Hepatocyte (in vitro differentiated cells): ENCODE data around the gene ACTR3. TPM values are rescaled to one million over a fixed set of nuclear protein-coding genes. Genes with fewer than 3 reads are reported as not detected.

Experiments used
- DNase-seq: peaks from one replicate; pipeline ENCODE4 v3.0.0-alpha.2; 2016; ENCODE audit warnings: low spot score
- H2AFZ ChIP-seq: fragments of 200-600 bp; sonication (generic); 2 replicates; pipeline ENCODE4 v1.6.0; 2016; ENCODE audit warnings: antibody characterized with exemption, mild to moderate bottlenecking
- H3K27ac ChIP-seq: fragments of 200-600 bp; sonication (generic); 2 replicates; pipeline ENCODE4 v1.5.1; 2016; ENCODE audit warnings: mild to moderate bottlenecking
- H3K27me3 ChIP-seq: fragments of 200-600 bp; sonication (generic); 2 replicates; pipeline ENCODE4 v1.6.1; 2016
- H3K36me3 ChIP-seq: fragments of 200-600 bp; sonication (generic); replicated peaks from 2 replicates; pipeline ENCODE4 v1.5.1; 2016; ENCODE audit warnings: low read depth; ENCODE audit not compliant: insufficient read depth
- H3K4me1 ChIP-seq: fragments of 200-600 bp; sonication (generic); 2 replicates; pipeline ENCODE4 v1.5.1; 2016; ENCODE audit warnings: mild to moderate bottlenecking, moderate library complexity; ENCODE audit not compliant: insufficient read depth
- H3K4me2 ChIP-seq: fragments of 200-600 bp; sonication (generic); 2 replicates; pipeline ENCODE4 v1.6.0; 2016
- H3K4me3 ChIP-seq: fragments of 200-600 bp; sonication (generic); 2 replicates; pipeline ENCODE4 v1.5.1; 2016; ENCODE audit warnings: mild to moderate bottlenecking
- H3K79me2 ChIP-seq: fragments of 200-600 bp; sonication (generic); 2 replicates; pipeline ENCODE4 v1.6.0; 2017; ENCODE audit warnings: mild to moderate bottlenecking
- H3K9me2 ChIP-seq: fragments of 200-600 bp; sonication (generic); replicated peaks from 2 replicates; pipeline ENCODE4 v1.6.0; 2017; ENCODE audit warnings: mild to moderate bottlenecking; ENCODE audit not compliant: insufficient read depth
- H3K9me3 ChIP-seq: fragments of 200-600 bp; sonication (generic); 2 replicates; pipeline ENCODE4 v1.5.1; 2016; ENCODE audit warnings: low read depth, mild to moderate bottlenecking
- H4K20me1 ChIP-seq: fragments of 200-600 bp; sonication (generic); 2 replicates; pipeline ENCODE4 v1.6.0; 2016; ENCODE audit warnings: mild to moderate bottlenecking; ENCODE audit not compliant: insufficient read depth, poor library complexity, severe bottlenecking
- CTCF ChIP-seq: fragments of 200-600 bp; sonication (generic); IDR thresholded peaks from 2 replicates; pipeline ENCODE4 v1.5.1; 2016; ENCODE audit warnings: antibody characterized with exemption, mild to moderate bottlenecking; ENCODE audit not compliant: poor library complexity
- EZH2 ChIP-seq: fragments of 200-600 bp; sonication (generic); IDR thresholded peaks from 2 replicates; pipeline ENCODE4 v1.6.1; 2016; ENCODE audit warnings: antibody characterized with exemption, mild to moderate bottlenecking, borderline replicate concordance
- EZH2phosphoT487 ChIP-seq: fragments of 200-600 bp; sonication (generic); IDR thresholded peaks from one replicate; pipeline ENCODE4 v1.6.1; 2018; ENCODE audit warnings: antibody characterized with exemption, mild to moderate bottlenecking, low read depth, moderate library complexity; ENCODE audit not compliant: unreplicated experiment, severe bottlenecking
- WGBS: methylation state at CpG from one replicate; pipeline ENCODE4 v1.1.6; 2016; ENCODE audit warnings: low lambda C conversion rate; ENCODE audit errors: missing lambda C conversion rate; 5-methylcytosine and 5-hydroxymethylcytosine counted together
- polyA plus RNA-seq: library from polyadenylated mRNA; unstranded; fragments of >200 nt; fragmentation: Nextera tagmentation; extraction: Ambion mirVana; gene quantifications from 2 replicates; pipeline ENCODE4 v1.2.1, GENCODE V29; 2016
- total RNA-seq: library from RNA; depleted of rRNA; stranded (reverse); fragments of >200 nt; gene quantifications from 2 replicates; pipeline ENCODE4 v1.2.3, GENCODE V29; 2014

ACTR3 gene
- total and polyA plus RNA-seq, 2 experiments from 2014 or later, result 140 to 194 TPM

- no peak overlapping the region for H3K4me3 ChIP-seq
- H3K9me3 ChIP-seq, result no peaks in the 10 kb centered on the region
- no peak for DNase-seq
- H3K4me1 ChIP-seq, result no peaks in the 10 kb centered on the region
- H3K27me3 ChIP-seq, result no peaks in the 10 kb centered on the region
- no peak overlapping the region for H2AFZ ChIP-seq
- no peak overlapping the region for H3K27ac ChIP-seq
- WGBS, result 90% methylated on average over 1 of the region's 1 CpG
- H3K4me2 ChIP-seq, result no peak overlapping the region
- no peaks in the 10 kb centered on the region for H3K36me3 ChIP-seq
- no peaks in the 10 kb centered on the region for H3K79me2 ChIP-seq
- H3K9me2 ChIP-seq, result no peaks in the 10 kb centered on the region
- H4K20me1 ChIP-seq, result no peaks in the 10 kb centered on the region
- TF ChIP-seq EZH2, result no peak
- no peak for TF ChIP-seq EZH2phosphoT487
- TF ChIP-seq CTCF, result no peak
Observed at GRCh38 chr2:113854208-113854607, 35.7 kb upstream of the ACTR3 start.

GRCh38 chr2:113854970-113855740, 34.7 kb upstream of the ACTR3 start:
- no peak for TF ChIP-seq EZH2
- TF ChIP-seq CTCF, result no peak
- TF ChIP-seq EZH2phosphoT487, result no peak
- H3K27ac ChIP-seq, result no peak overlapping the region
- no peaks in the 10 kb centered on the region for H3K9me2 ChIP-seq
- H3K27me3 ChIP-seq, result no peaks in the 10 kb centered on the region
- no peaks in the 10 kb centered on the region for H3K79me2 ChIP-seq
- H3K36me3 ChIP-seq, result no peaks in the 10 kb centered on the region
- H3K4me3 ChIP-seq, result no peak overlapping the region
- WGBS, result 92% methylated on average over 8 of the region's 8 CpGs
- no peaks in the 10 kb centered on the region for H4K20me1 ChIP-seq
- no peaks in the 10 kb centered on the region for H3K4me1 ChIP-seq
- H2AFZ ChIP-seq, result no peak overlapping the region
- DNase-seq, result no peak
- no peak overlapping the region for H3K4me2 ChIP-seq
- no peaks in the 10 kb centered on the region for H3K9me3 ChIP-seq

GRCh38 chr2:113857464-113857863, 32.4 kb upstream of the ACTR3 start:
- Histone ChIP-seq H3K4me2 (no peak overlapping the region), H3K27me3 (no peaks in the 10 kb centered on the region), H3K79me2 (no peaks in the 10 kb centered on the region), H3K4me3 (no peak overlapping the region), H3K27ac (no peak overlapping the region), H3K9me2 (no peaks in the 10 kb centered on the region), H3K4me1 (no peaks in the 10 kb centered on the region), H3K36me3 (no peaks in the 10 kb centered on the region), H3K9me3 (no peaks in the 10 kb centered on the region), H2AFZ (no peak overlapping the region), H4K20me1 (no peaks in the 10 kb centered on the region)
- no peak for DNase-seq
- TF ChIP-seq EZH2phosphoT487 (no peak), EZH2 (no peak)
- WGBS, result 86% methylated on average over 3 of the region's 3 CpGs

- Histone ChIP-seq H3K4me2 (no peak overlapping the region), H3K9me2 (no peaks in the 10 kb centered on the region)
- peak; percentile 16 for DNase-seq
Observed at GRCh38 chr2:113858764-113859163, 31.1 kb upstream of the ACTR3 start.

More at GRCh38 chr2:113858764-113859163, 31.1 kb upstream of the ACTR3 start:
- TF ChIP-seq EZH2phosphoT487 (no peak), EZH2 (no peak), CTCF (no peak)
- Histone ChIP-seq H3K36me3 (no peaks in the 10 kb centered on the region), H3K4me3 (no peak overlapping the region), H3K27me3 (no peaks in the 10 kb centered on the region), H2AFZ (no peak overlapping the region), H3K9me3 (no peaks in the 10 kb centered on the region), H4K20me1 (no peaks in the 10 kb centered on the region), H3K27ac (no peak overlapping the region), H3K79me2 (no peaks in the 10 kb centered on the region), H3K4me1 (no peaks in the 10 kb centered on the region)
- 96% methylated on average over 5 of the region's 5 CpGs for WGBS
